Neuronal stem cell (in vitro differentiated cells): ENCODE data around the gene HDAC4.
"Not testable (repeated sequence)": the region's sequence is repeated elsewhere in the genome, so short reads cannot be mapped to it uniquely, and the experiment has no call there.

Experiments used
- DNase-seq: peaks from one replicate; pipeline ENCODE4 v3.0.0-alpha.2; 2013; ENCODE audit warnings: low spot score
- H2AFZ ChIP-seq: one replicate; pipeline ENCODE4 v1.6.1; 2013; ENCODE audit warnings: mild to moderate bottlenecking, low read length, inconsistent platforms
- H2AK5ac ChIP-seq: 2 replicates; pipeline ENCODE4 v1.6.1; 2013; ENCODE audit warnings: low read depth, mild to moderate bottlenecking, inconsistent platforms, low read length, moderate library complexity, mixed read lengths
- H2BK120ac ChIP-seq: 2 replicates; pipeline ENCODE4 v1.6.1; 2013; ENCODE audit warnings: low read depth, mild to moderate bottlenecking, inconsistent platforms, low read length, moderate library complexity, mixed read lengths
- H2BK12ac ChIP-seq: one replicate; pipeline ENCODE4 v1.6.1; 2013; ENCODE audit warnings: low read length, inconsistent platforms
- H2BK15ac ChIP-seq: 2 replicates; pipeline ENCODE4 v1.6.1; 2013; ENCODE audit warnings: mild to moderate bottlenecking, low read length, inconsistent platforms, mixed read lengths
- H2BK5ac ChIP-seq: one replicate; pipeline ENCODE4 v1.6.1; 2013; ENCODE audit warnings: inconsistent platforms, mild to moderate bottlenecking, low read length, moderate library complexity
- H3K14ac ChIP-seq: one replicate; pipeline ENCODE4 v1.6.1; 2013; ENCODE audit warnings: low read length, inconsistent platforms
- H3K18ac ChIP-seq: 2 replicates; pipeline ENCODE4 v1.6.1; 2013; ENCODE audit warnings: low read length, inconsistent platforms
- H3K23ac ChIP-seq: 2 replicates; pipeline ENCODE4 v1.6.1; 2013; ENCODE audit warnings: low read depth, mild to moderate bottlenecking, mixed read lengths, low read length, inconsistent platforms; ENCODE audit not compliant: poor library complexity
- H3K27ac ChIP-seq: replicated peaks from 3 replicates; pipeline ENCODE4 v1.5.1; 2013; ENCODE audit warnings: low read length, inconsistent platforms
- H3K27me3 ChIP-seq, 3 experiments: 2 replicates each; pipeline ENCODE4 v1.6.1; 2013; ENCODE audit warnings: low read length in 3 of 3, mild to moderate bottlenecking in 2 of 3, inconsistent platforms in 1 of 3, low read depth in 1 of 3, mixed read lengths in 1 of 3, moderate library complexity in 1 of 3; ENCODE audit not compliant: control insufficient read depth in 3 of 3, insufficient read depth in 3 of 3
- H3K36me3 ChIP-seq, 2 donors: replicated peaks in 1 of 2; 2 replicates each; pipeline ENCODE4 v1.6.1; 2013; ENCODE audit warnings: low read length in 2 of 2; ENCODE audit not compliant: control insufficient read depth in 2 of 2, insufficient read depth in 2 of 2
- H3K4ac ChIP-seq: 2 replicates; pipeline ENCODE4 v1.6.1; 2013; ENCODE audit warnings: inconsistent platforms, mild to moderate bottlenecking, low read length, moderate library complexity
- H3K4me1 ChIP-seq, 2 donors: 1 replicate in 1 of 2; 2 replicates in 1 of 2; pipeline ENCODE4 v1.6.1; 2013; ENCODE audit warnings: low read length in 2 of 2, low read depth in 1 of 2; ENCODE audit not compliant: control insufficient read depth in 2 of 2, insufficient read depth in 1 of 2
- H3K4me2 ChIP-seq: one replicate; pipeline ENCODE4 v1.6.1; 2013; ENCODE audit warnings: mild to moderate bottlenecking, low read length, inconsistent platforms; ENCODE audit not compliant: insufficient read depth, poor library complexity, severe bottlenecking
- H3K4me3 ChIP-seq, 2 donors: 2 replicates each; pipeline ENCODE4 v1.5.1; 2013; ENCODE audit warnings: low read length in 2 of 2, mild to moderate bottlenecking in 2 of 2, inconsistent platforms in 1 of 2, moderate library complexity in 1 of 2
- H3K79me1 ChIP-seq: one replicate; pipeline ENCODE4 v1.6.1; 2013; ENCODE audit warnings: low read depth, mild to moderate bottlenecking, inconsistent platforms, low read length, moderate library complexity
- H3K9ac ChIP-seq: one replicate; pipeline ENCODE4 v1.6.1; 2013; ENCODE audit warnings: mild to moderate bottlenecking, low read depth, low read length, inconsistent platforms; ENCODE audit not compliant: poor library complexity
- H3K9me3 ChIP-seq, 2 donors: replicated peaks in 1 of 2; 2 replicates each; pipeline versions ENCODE3 to v1.6.1; 2013; ENCODE audit warnings: low read length in 2 of 2, mild to moderate bottlenecking in 2 of 2, inconsistent platforms in 1 of 2, low read depth in 1 of 2, mixed read lengths in 1 of 2, moderate library complexity in 1 of 2; ENCODE audit not compliant: control insufficient read depth in 2 of 2, insufficient read depth in 1 of 2
- H4K8ac ChIP-seq: one replicate; pipeline ENCODE4 v1.6.1; 2013; ENCODE audit warnings: low read depth, mild to moderate bottlenecking, inconsistent platforms, low read length, moderate library complexity
- H4K91ac ChIP-seq: one replicate; pipeline ENCODE4 v1.6.1; 2013; ENCODE audit warnings: low read length, low read depth, mild to moderate bottlenecking, inconsistent platforms; ENCODE audit not compliant: poor library complexity
- WGBS, 2 donors: extraction: QIAGEN DNeasy Blood & Tissue Kit; methylation state at CpG; one replicate each; pipeline ENCODE4 v1.1.7; 2013; ENCODE audit warnings: missing lambda C conversion rate in 2 of 2, mixed read lengths in 1 of 2; ENCODE audit not compliant: insufficient read length in 2 of 2, insufficient replicate concordance in 1 of 2; ENCODE audit errors: extremely low coverage in 2 of 2; 5-methylcytosine and 5-hydroxymethylcytosine counted together

Gene HDAC4

DNA sequence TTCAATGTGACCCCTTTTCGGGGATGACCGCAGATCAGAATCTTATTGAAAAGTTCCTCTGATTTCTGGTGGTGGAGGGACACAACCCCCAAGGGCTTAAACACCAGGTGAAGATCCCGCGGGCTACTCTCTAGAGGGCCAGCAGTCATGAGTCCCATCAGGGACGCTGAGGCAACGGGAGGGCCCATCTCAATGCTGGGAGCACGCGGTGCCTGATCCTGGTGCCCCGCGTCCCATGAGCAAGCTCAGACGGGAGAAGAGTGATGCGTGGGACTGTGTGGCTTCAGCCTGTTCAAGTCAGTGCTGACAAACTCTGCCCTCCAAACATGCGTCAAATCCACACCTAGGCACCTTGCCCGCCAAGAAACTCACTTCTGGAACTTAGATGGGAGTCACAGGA lies 328.0 kb downstream of the HDAC4 start:
- peak overlapping the region; percentile 50 for H3K9ac ChIP-seq
- no peak for DNase-seq
- no peaks in the 10 kb centered on the region for H3K27me3 ChIP-seq
- peaks cover 0 to 6% of the 10 kb centered on the region in 2 donors for H3K9me3 ChIP-seq
- H2BK12ac ChIP-seq, result no peak overlapping the region
- no peak overlapping the region for H2AFZ ChIP-seq
- H3K4ac ChIP-seq, result no peak overlapping the region
- no peaks in the 10 kb centered on the region for H3K79me1 ChIP-seq
- H3K18ac ChIP-seq, result peak overlapping the region; percentile 75
- H3K4me3 ChIP-seq, result peak overlapping the region in 1 of 2 donors; percentile 22
- H2AK5ac ChIP-seq, result no peak overlapping the region
- H2BK120ac ChIP-seq, result no peak overlapping the region
- H3K14ac ChIP-seq, result no peak overlapping the region
- no peak overlapping the region for H4K91ac ChIP-seq
- no peak overlapping the region for H3K4me2 ChIP-seq
- H2BK5ac ChIP-seq, result no peak overlapping the region
- H3K27ac ChIP-seq, result no peak overlapping the region
- H3K36me3 ChIP-seq, result peaks cover 14 to 52% of the 10 kb centered on the region in 2 donors
- H2BK15ac ChIP-seq, result no peak overlapping the region
- H3K23ac ChIP-seq, result no peak overlapping the region
- no peaks in the 10 kb centered on the region for H3K4me1 ChIP-seq
- WGBS, 2 donors, result no CpG with 5 or more reads among the region's 14 CpGs
- no peak overlapping the region for H4K8ac ChIP-seq

DNA sequence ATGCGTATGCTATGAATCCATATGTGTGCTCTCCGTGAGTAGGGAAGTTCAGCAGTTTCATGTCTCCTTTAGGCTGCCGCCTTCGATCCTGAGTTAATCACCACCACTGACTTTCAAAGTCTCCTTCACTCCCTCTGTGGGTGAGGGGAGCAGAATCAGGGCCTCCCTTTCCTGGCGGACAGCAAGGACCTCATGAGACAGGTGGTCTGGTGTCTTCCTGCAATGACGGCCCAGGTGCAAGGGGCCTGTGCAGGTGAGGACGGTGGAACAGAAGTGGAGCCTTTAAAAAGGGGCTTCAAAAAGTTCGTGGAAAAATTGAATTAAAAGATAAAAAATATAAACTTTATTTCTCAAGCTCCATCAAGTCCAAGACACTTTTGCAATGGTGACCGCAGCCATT lies 330.4 kb downstream of the HDAC4 start:
- no CpG with 5 or more reads among the region's 9 CpGs for WGBS, 2 donors
- H2AFZ ChIP-seq, result no peak overlapping the region
- no peak overlapping the region for H2BK5ac ChIP-seq
- H2AK5ac ChIP-seq, result no peak overlapping the region
- H3K27ac ChIP-seq, result no peak overlapping the region
- H4K91ac ChIP-seq, result no peak overlapping the region
- H3K4me1 ChIP-seq, result no peaks in the 10 kb centered on the region
- no peak overlapping the region for H2BK120ac ChIP-seq
- peaks cover 19 to 62% of the 10 kb centered on the region in 2 donors for H3K36me3 ChIP-seq
- no peak overlapping the region for H3K14ac ChIP-seq
- no peak overlapping the region for H2BK15ac ChIP-seq
- no peak overlapping the region for H3K9ac ChIP-seq
- peaks cover 0 to 9% of the 10 kb centered on the region in 2 donors for H3K9me3 ChIP-seq
- H3K4ac ChIP-seq, result no peak overlapping the region
- no peak overlapping the region for H3K4me3 ChIP-seq
- no peak overlapping the region for H2BK12ac ChIP-seq
- no peak overlapping the region for H3K23ac ChIP-seq
- no peak overlapping the region for H4K8ac ChIP-seq
- no peak overlapping the region for H3K18ac ChIP-seq
- no peaks in the 10 kb centered on the region for H3K27me3 ChIP-seq
- H3K79me1 ChIP-seq, result no peaks in the 10 kb centered on the region
- H3K4me2 ChIP-seq, result no peak overlapping the region
- no peak for DNase-seq

GRCh38 chr2:239069362-239070333 lies 331.2 kb downstream of the HDAC4 start:
- H3K27me3 ChIP-seq, H3K4me2 ChIP-seq, H3K79me1 ChIP-seq, H3K4me3 ChIP-seq, H2BK120ac ChIP-seq, H2BK12ac ChIP-seq, H3K23ac ChIP-seq, DNase-seq, H3K27ac ChIP-seq, H4K8ac ChIP-seq, H2AFZ ChIP-seq, H4K91ac ChIP-seq, H3K4ac ChIP-seq, H3K9me3 ChIP-seq, H2BK15ac ChIP-seq, H3K18ac ChIP-seq, H3K14ac ChIP-seq, H3K4me1 ChIP-seq, H2AK5ac ChIP-seq, H3K9ac ChIP-seq, H2BK5ac ChIP-seq: not testable (repeated sequence)
- no CpG with 5 or more reads among the region's 18 CpGs for WGBS, 2 donors
- peaks cover 18 to 66% of the 10 kb centered on the region in 2 donors for H3K36me3 ChIP-seq

- no peak overlapping the region for H2AFZ ChIP-seq
- no peak overlapping the region for H3K4ac ChIP-seq
- H2BK120ac ChIP-seq, result no peak overlapping the region
- no peaks in the 10 kb centered on the region for H3K79me1 ChIP-seq
- no peak overlapping the region for H3K23ac ChIP-seq
- no peak overlapping the region for H2BK12ac ChIP-seq
- H3K4me2 ChIP-seq, result no peak overlapping the region
- no peak overlapping the region for H4K91ac ChIP-seq
- peaks cover 0 to 9% of the 10 kb centered on the region in 2 donors for H3K9me3 ChIP-seq
- H3K27ac ChIP-seq, result no peak overlapping the region
- no peak overlapping the region for H3K4me3 ChIP-seq
- no peak for DNase-seq
- no CpG with 5 or more reads among the region's 21 CpGs for WGBS, 2 donors
- H2AK5ac ChIP-seq, result no peak overlapping the region
- peaks cover 14 to 66% of the 10 kb centered on the region in 2 donors for H3K36me3 ChIP-seq
- H3K14ac ChIP-seq, result no peak overlapping the region
- peaks cover 0 to 6% of the 10 kb centered on the region in 2 donors for H3K4me1 ChIP-seq
- no peak overlapping the region for H3K18ac ChIP-seq
- no peaks in the 10 kb centered on the region for H3K27me3 ChIP-seq
- no peak overlapping the region for H2BK5ac ChIP-seq
- H4K8ac ChIP-seq, result no peak overlapping the region
- H3K9ac ChIP-seq, result peak overlapping the region; percentile 0
- no peak overlapping the region for H2BK15ac ChIP-seq
Measured at GRCh38 chr2:239068411-239068810, 332.4 kb downstream of the HDAC4 start.
